Osteoblast (primary cell): ENCODE results near the gene METAP1D. TPM values are rescaled to one million over a fixed set of nuclear protein-coding genes. Genes with fewer than 3 reads are reported as not detected.

ENCODE experiments used
- DNase-seq: peaks from one replicate; pipeline ENCODE4 v3.0.0; 2011; ENCODE audit warnings: low spot score, mixed read lengths; ENCODE audit not compliant: insufficient read length; ENCODE audit errors: missing footprints
- H2AFZ ChIP-seq: 2 replicates; pipeline ENCODE4 v1.6.0; 2011; ENCODE audit warnings: mild to moderate bottlenecking, low read length
- H3K27ac ChIP-seq: 2 replicates; pipeline ENCODE4 v1.5.1; 2011; ENCODE audit warnings: mild to moderate bottlenecking, low read depth, low read length, moderate library complexity
- H3K27me3 ChIP-seq: 2 replicates; pipeline ENCODE4 v1.6.0; 2012; ENCODE audit warnings: mild to moderate bottlenecking, control low read depth, inconsistent platforms, low read length, moderate library complexity; ENCODE audit not compliant: insufficient read depth
- H3K36me3 ChIP-seq: 2 replicates; pipeline ENCODE4 v1.5.1; 2011; ENCODE audit warnings: mild to moderate bottlenecking, low read length, control low read depth, moderate library complexity; ENCODE audit not compliant: insufficient read depth
- H3K4me1 ChIP-seq: 2 replicates; pipeline ENCODE4 v1.5.1; 2011; ENCODE audit warnings: mild to moderate bottlenecking, low read length, control low read depth, moderate library complexity; ENCODE audit not compliant: insufficient read depth
- H3K4me2 ChIP-seq: 2 replicates; pipeline ENCODE4 v1.6.0; 2011; ENCODE audit warnings: mild to moderate bottlenecking, low read length; ENCODE audit not compliant: insufficient read depth
- H3K4me3 ChIP-seq: fragments of 200-600 bp; sonication (generic); 3 replicates; pipeline ENCODE4 v1.5.1; 2012; ENCODE audit warnings: mild to moderate bottlenecking, low read length, inconsistent platforms; ENCODE audit not compliant: insufficient read depth
- H3K79me2 ChIP-seq: 2 replicates; pipeline ENCODE4 v1.6.0; 2012; ENCODE audit warnings: mild to moderate bottlenecking, low read length, control low read depth, inconsistent platforms; ENCODE audit not compliant: insufficient read depth
- H3K9me3 ChIP-seq: 2 replicates; pipeline ENCODE4 v1.5.1; 2011; ENCODE audit warnings: low read depth, low read length, control low read depth
- H4K20me1 ChIP-seq: 2 replicates; pipeline ENCODE4 v1.6.0; 2012; ENCODE audit warnings: mild to moderate bottlenecking, low read length, control low read depth; ENCODE audit not compliant: insufficient read depth
- CTCF ChIP-seq: IDR thresholded peaks from 2 replicates; pipeline ENCODE4 v1.5.1; 2011; ENCODE audit warnings: mild to moderate bottlenecking, low read depth, low read length, moderate library complexity; ENCODE audit errors: extremely low read depth
- total RNA-seq: library from RNA; depleted of rRNA; stranded (reverse); fragments of >200 nt; gene quantifications from 2 replicates; pipeline ENCODE4 v1.2.3, GENCODE V29; 2012

Gene METAP1D
- total RNA-seq, 1 donor, result 11.2 TPM

- Histone ChIP-seq H3K4me1 (peaks cover 21% of the 10 kb centered on the region), H3K9me3 (no peaks in the 10 kb centered on the region), H4K20me1 (no peaks in the 10 kb centered on the region), H3K4me3 (no peak overlapping the region), H3K4me2 (peak overlapping the region; percentile 20), H3K79me2 (no peaks in the 10 kb centered on the region), H3K27ac (peak overlapping the region; percentile 66), H2AFZ (no peak overlapping the region), H3K27me3 (no peaks in the 10 kb centered on the region), H3K36me3 (no peaks in the 10 kb centered on the region)
- TF ChIP-seq CTCF, result no peak
- DNase-seq, result peak; percentile 90
These were observed 38.9 kb downstream of the METAP1D start for GRCh38 chr2:172038604-172039003.

GRCh38 chr2:172039011-172039704, 39.4 kb downstream of the METAP1D start:
- Histone ChIP-seq H3K27ac (peak overlapping the region; percentile 66), H3K9me3 (no peaks in the 10 kb centered on the region), H3K79me2 (no peaks in the 10 kb centered on the region), H3K4me2 (peak overlapping the region; percentile 5), H2AFZ (peak overlapping the region; percentile 23), H3K4me3 (no peak overlapping the region), H3K4me1 (peaks cover 21% of the 10 kb centered on the region), H4K20me1 (no peaks in the 10 kb centered on the region), H3K27me3 (no peaks in the 10 kb centered on the region), H3K36me3 (no peaks in the 10 kb centered on the region)
- peak; percentile 60 for DNase-seq
- no peak for TF ChIP-seq CTCF

GRCh38 chr2:172040311-172040710, 40.6 kb downstream of the METAP1D start:
- no peaks in the 10 kb centered on the region for H3K36me3 ChIP-seq
- H3K9me3 ChIP-seq, result no peaks in the 10 kb centered on the region
- H2AFZ ChIP-seq, result no peak overlapping the region
- H3K79me2 ChIP-seq, result no peaks in the 10 kb centered on the region
- TF ChIP-seq CTCF, result no peak
- H3K27me3 ChIP-seq, result no peaks in the 10 kb centered on the region
- H3K27ac ChIP-seq, result no peak overlapping the region
- no peak overlapping the region for H3K4me2 ChIP-seq
- peaks cover 21% of the 10 kb centered on the region for H3K4me1 ChIP-seq
- no peaks in the 10 kb centered on the region for H4K20me1 ChIP-seq
- no peak for DNase-seq
- H3K4me3 ChIP-seq, result no peak overlapping the region

GRCh38 chr2:172046080-172046678, 46.4 kb downstream of the METAP1D start:
- TF ChIP-seq CTCF, result no peak
- Histone ChIP-seq H3K4me2 (peak overlapping the region; percentile 40), H3K4me1 (peaks cover 3% of the 10 kb centered on the region), H3K36me3 (no peaks in the 10 kb centered on the region), H2AFZ (peak overlapping the region; percentile 7), H3K4me3 (no peak overlapping the region), H4K20me1 (no peaks in the 10 kb centered on the region), H3K9me3 (no peaks in the 10 kb centered on the region), H3K27me3 (no peaks in the 10 kb centered on the region), H3K27ac (no peak overlapping the region), H3K79me2 (no peaks in the 10 kb centered on the region)
- DNase-seq, result no peak
